WTC11 (cell line): Measurements from ENCODE around the gene BCKDHA.

Experiments
- ATF2 ChIP-seq: sonication (generic); formaldehyde crosslinking; IDR thresholded peaks from 2 replicates; pipeline ENCODE4 v1.8.1; 2022; ENCODE audit warnings: low read depth, missing genetic modification reagents, borderline replicate concordance
- CREB1 ChIP-seq: sonication (generic); formaldehyde crosslinking; IDR thresholded peaks from 2 replicates; pipeline ENCODE4 v1.8.0; 2023; ENCODE audit warnings: mild to moderate bottlenecking, missing genetic modification reagents
- CTCF ChIP-seq: fragments of 200-600 bp; IDR thresholded peaks from 2 replicates; pipeline ENCODE4 v1.8.0; 2022; ENCODE audit warnings: antibody characterized with exemption
- ESRRA ChIP-seq: sonication (generic); formaldehyde crosslinking; IDR thresholded peaks from 2 replicates; pipeline ENCODE4 v1.8.1; 2022; ENCODE audit warnings: mild to moderate bottlenecking, missing genetic modification reagents, borderline replicate concordance
- FOXK1 ChIP-seq: sonication (generic); formaldehyde crosslinking; IDR thresholded peaks from 2 replicates; pipeline ENCODE4 v1.8.0; 2022; ENCODE audit warnings: mild to moderate bottlenecking, moderate library complexity, missing genetic modification reagents
- JUN ChIP-seq: sonication (generic); formaldehyde crosslinking; IDR thresholded peaks from 2 replicates; pipeline ENCODE4 v1.8.0; 2023; ENCODE audit warnings: mild to moderate bottlenecking, missing genetic modification reagents
- KAT7 ChIP-seq: sonication (generic); formaldehyde crosslinking; IDR thresholded peaks from 2 replicates; pipeline ENCODE4 v1.8.1; 2023; ENCODE audit warnings: missing genetic modification reagents, mild to moderate bottlenecking, borderline replicate concordance
- MAX ChIP-seq: sonication (generic); formaldehyde crosslinking; IDR thresholded peaks from 2 replicates; pipeline ENCODE4 v1.8.0; 2022; ENCODE audit warnings: mild to moderate bottlenecking, missing genetic modification reagents
- RELA ChIP-seq: sonication (generic); formaldehyde crosslinking; IDR thresholded peaks from 2 replicates; pipeline ENCODE4 v1.8.1; 2022; ENCODE audit warnings: missing genetic modification reagents, mild to moderate bottlenecking, borderline replicate concordance
- USF1 ChIP-seq: sonication (generic); formaldehyde crosslinking; IDR thresholded peaks from 2 replicates; pipeline ENCODE4 v1.8.0; 2022; ENCODE audit warnings: mild to moderate bottlenecking, missing genetic modification reagents

GRCh38 chr19:41428481-41428859, 30.9 kb downstream of the BCKDHA start:
- TF ChIP-seq USF1 = no peak
- TF ChIP-seq CTCF = no peak
- TF ChIP-seq CREB1 (CRISPR knock-in tag) = no peak
- TF ChIP-seq KAT7 (CRISPR knock-in tag) = no peak
- TF ChIP-seq FOXK1 (CRISPR knock-in tag) = no peak
- TF ChIP-seq ESRRA = no peak
- TF ChIP-seq RELA (CRISPR knock-in tag) = no peak
- TF ChIP-seq JUN (CRISPR knock-in tag) = no peak
- TF ChIP-seq MAX = no peak
- no peak for TF ChIP-seq ATF2
